Fibroblast of mammary gland (primary cell): ENCODE measurements around the gene DESI2.

Experiments used
- DNase-seq: peaks from one replicate; pipeline ENCODE4 v3.0.0-alpha.2; 2010; ENCODE audit warnings: low read depth
- H3K4me3 ChIP-seq: 2 replicates; pipeline ENCODE4 v1.5.1; 2011; ENCODE audit warnings: low read depth, mild to moderate bottlenecking, low read length, moderate library complexity; ENCODE audit not compliant: control insufficient read depth
- CTCF ChIP-seq: conservative IDR thresholded peaks from 2 replicates; pipeline ENCODE4 v1.5.1; 2011; ENCODE audit warnings: low read depth, low read length, inconsistent platforms; ENCODE audit not compliant: control insufficient read depth, insufficient read depth

DESI2 gene

GRCh38 chr1:244702620-244703019 is 49.7 kb downstream of the DESI2 start:
- H3K4me3 ChIP-seq = no peak overlapping the region
- no peak for TF ChIP-seq CTCF
- DNase-seq = no peak

GRCh38 chr1:244704107-244704506 is 51.2 kb downstream of the DESI2 start:
- DNase-seq = no peak
- H3K4me3 ChIP-seq = no peak overlapping the region
- TF ChIP-seq CTCF = no peak

GRCh38 chr1:244705261-244706234 is 52.6 kb downstream of the DESI2 start:
- no peak overlapping the region for H3K4me3 ChIP-seq
- DNase-seq = no peak
- TF ChIP-seq CTCF = no peak

- TF ChIP-seq CTCF = no peak
- no peak for DNase-seq
- no peak overlapping the region for H3K4me3 ChIP-seq
Observed at GRCh38 chr1:244709076-244709475, 56.1 kb downstream of the DESI2 start.

GRCh38 chr1:244709476-244710368 is 56.8 kb downstream of the DESI2 start:
- TF ChIP-seq CTCF = no peak
- H3K4me3 ChIP-seq = no peak overlapping the region
- DNase-seq = no peak

- no peak for TF ChIP-seq CTCF
Observed at GRCh38 chr1:244710474-244711062, 57.6 kb downstream of the DESI2 start.

More at GRCh38 chr1:244710474-244711062, 57.6 kb downstream of the DESI2 start:
- DNase-seq = no peak
- H3K4me3 ChIP-seq = no peak overlapping the region
